Hepatocyte (in vitro differentiated cells): ENCODE results near the gene ZBTB37. TPM values are rescaled to one million over a fixed set of nuclear protein-coding genes. Genes with fewer than 3 reads are reported as not detected.

ENCODE experiments used
- DNase-seq: peaks from one replicate; pipeline ENCODE4 v3.0.0-alpha.2; 2016; ENCODE audit warnings: low spot score
- H2AFZ ChIP-seq: fragments of 200-600 bp; sonication (generic); 2 replicates; pipeline ENCODE4 v1.6.0; 2016; ENCODE audit warnings: antibody characterized with exemption, mild to moderate bottlenecking
- H3K27ac ChIP-seq: fragments of 200-600 bp; sonication (generic); 2 replicates; pipeline ENCODE4 v1.5.1; 2016; ENCODE audit warnings: mild to moderate bottlenecking
- H3K27me3 ChIP-seq: fragments of 200-600 bp; sonication (generic); 2 replicates; pipeline ENCODE4 v1.6.1; 2016
- H3K36me3 ChIP-seq: fragments of 200-600 bp; sonication (generic); replicated peaks from 2 replicates; pipeline ENCODE4 v1.5.1; 2016; ENCODE audit warnings: low read depth; ENCODE audit not compliant: insufficient read depth
- H3K4me1 ChIP-seq: fragments of 200-600 bp; sonication (generic); 2 replicates; pipeline ENCODE4 v1.5.1; 2016; ENCODE audit warnings: mild to moderate bottlenecking, moderate library complexity; ENCODE audit not compliant: insufficient read depth
- H3K4me2 ChIP-seq: fragments of 200-600 bp; sonication (generic); 2 replicates; pipeline ENCODE4 v1.6.0; 2016
- H3K4me3 ChIP-seq: fragments of 200-600 bp; sonication (generic); 2 replicates; pipeline ENCODE4 v1.5.1; 2016; ENCODE audit warnings: mild to moderate bottlenecking
- H3K79me2 ChIP-seq: fragments of 200-600 bp; sonication (generic); 2 replicates; pipeline ENCODE4 v1.6.0; 2017; ENCODE audit warnings: mild to moderate bottlenecking
- H3K9me2 ChIP-seq: fragments of 200-600 bp; sonication (generic); replicated peaks from 2 replicates; pipeline ENCODE4 v1.6.0; 2017; ENCODE audit warnings: mild to moderate bottlenecking; ENCODE audit not compliant: insufficient read depth
- H3K9me3 ChIP-seq: fragments of 200-600 bp; sonication (generic); 2 replicates; pipeline ENCODE4 v1.5.1; 2016; ENCODE audit warnings: low read depth, mild to moderate bottlenecking
- H4K20me1 ChIP-seq: fragments of 200-600 bp; sonication (generic); 2 replicates; pipeline ENCODE4 v1.6.0; 2016; ENCODE audit warnings: mild to moderate bottlenecking; ENCODE audit not compliant: insufficient read depth, poor library complexity, severe bottlenecking
- EZH2 ChIP-seq: fragments of 200-600 bp; sonication (generic); IDR thresholded peaks from 2 replicates; pipeline ENCODE4 v1.6.1; 2016; ENCODE audit warnings: antibody characterized with exemption, mild to moderate bottlenecking, borderline replicate concordance
- EZH2phosphoT487 ChIP-seq: fragments of 200-600 bp; sonication (generic); IDR thresholded peaks from one replicate; pipeline ENCODE4 v1.6.1; 2018; ENCODE audit warnings: antibody characterized with exemption, mild to moderate bottlenecking, low read depth, moderate library complexity; ENCODE audit not compliant: unreplicated experiment, severe bottlenecking
- WGBS: methylation state at CpG from one replicate; pipeline ENCODE4 v1.1.6; 2016; ENCODE audit warnings: low lambda C conversion rate; ENCODE audit errors: missing lambda C conversion rate; 5-methylcytosine and 5-hydroxymethylcytosine counted together
- polyA plus RNA-seq: library from polyadenylated mRNA; unstranded; fragments of >200 nt; fragmentation: Nextera tagmentation; extraction: Ambion mirVana; gene quantifications from 2 replicates; pipeline ENCODE4 v1.2.1, GENCODE V29; 2016
- total RNA-seq: library from RNA; depleted of rRNA; stranded (reverse); fragments of >200 nt; gene quantifications from 2 replicates; pipeline ENCODE4 v1.2.3, GENCODE V29; 2014
- TF ChIP-seq, protein P1 (sequence below): fragments of 200-600 bp; sonication (generic); IDR thresholded peaks from 2 replicates; pipeline ENCODE4 v1.5.1; 2016; ENCODE audit warnings: antibody characterized with exemption, mild to moderate bottlenecking; ENCODE audit not compliant: poor library complexity

The ZBTB37 gene
- total and polyA plus RNA-seq, 2 experiments from 2014 or later: 0.99 to 9.3 TPM

DNA sequence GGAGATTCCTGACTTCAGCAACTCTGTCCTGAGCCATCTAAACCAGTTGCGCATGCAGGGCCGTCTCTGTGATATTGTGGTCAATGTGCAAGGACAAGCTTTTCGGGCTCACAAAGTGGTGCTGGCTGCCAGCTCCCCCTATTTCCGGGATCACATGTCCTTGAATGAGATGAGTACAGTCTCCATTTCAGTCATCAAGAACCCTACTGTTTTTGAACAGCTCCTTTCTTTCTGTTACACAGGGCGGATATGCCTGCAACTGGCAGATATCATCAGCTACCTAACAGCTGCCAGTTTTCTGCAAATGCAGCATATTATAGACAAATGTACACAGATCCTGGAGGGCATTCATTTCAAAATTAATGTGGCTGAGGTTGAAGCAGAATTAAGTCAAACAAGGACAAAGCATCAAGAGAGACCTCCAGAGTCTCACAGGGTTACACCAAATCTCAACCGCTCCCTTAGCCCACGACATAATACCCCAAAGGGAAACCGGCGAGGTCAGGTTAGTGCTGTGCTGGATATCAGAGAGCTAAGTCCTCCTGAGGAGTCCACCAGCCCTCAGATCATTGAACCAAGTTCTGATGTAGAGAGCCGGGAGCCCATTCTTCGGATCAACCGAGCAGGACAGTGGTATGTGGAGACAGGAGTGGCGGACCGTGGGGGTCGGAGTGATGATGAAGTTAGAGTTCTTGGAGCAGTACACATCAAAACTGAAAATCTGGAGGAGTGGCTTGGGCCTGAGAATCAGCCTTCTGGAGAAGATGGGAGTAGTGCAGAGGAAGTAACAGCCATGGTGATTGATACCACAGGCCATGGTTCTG lies 2.3 kb downstream of the ZBTB37 start:
- H3K27ac ChIP-seq: no peak overlapping the region
- H3K4me3 ChIP-seq: no peak overlapping the region
- no peak for TF ChIP-seq EZH2phosphoT487
- no peak for TF ChIP-seq EZH2
- TF ChIP-seq, protein P1, sequence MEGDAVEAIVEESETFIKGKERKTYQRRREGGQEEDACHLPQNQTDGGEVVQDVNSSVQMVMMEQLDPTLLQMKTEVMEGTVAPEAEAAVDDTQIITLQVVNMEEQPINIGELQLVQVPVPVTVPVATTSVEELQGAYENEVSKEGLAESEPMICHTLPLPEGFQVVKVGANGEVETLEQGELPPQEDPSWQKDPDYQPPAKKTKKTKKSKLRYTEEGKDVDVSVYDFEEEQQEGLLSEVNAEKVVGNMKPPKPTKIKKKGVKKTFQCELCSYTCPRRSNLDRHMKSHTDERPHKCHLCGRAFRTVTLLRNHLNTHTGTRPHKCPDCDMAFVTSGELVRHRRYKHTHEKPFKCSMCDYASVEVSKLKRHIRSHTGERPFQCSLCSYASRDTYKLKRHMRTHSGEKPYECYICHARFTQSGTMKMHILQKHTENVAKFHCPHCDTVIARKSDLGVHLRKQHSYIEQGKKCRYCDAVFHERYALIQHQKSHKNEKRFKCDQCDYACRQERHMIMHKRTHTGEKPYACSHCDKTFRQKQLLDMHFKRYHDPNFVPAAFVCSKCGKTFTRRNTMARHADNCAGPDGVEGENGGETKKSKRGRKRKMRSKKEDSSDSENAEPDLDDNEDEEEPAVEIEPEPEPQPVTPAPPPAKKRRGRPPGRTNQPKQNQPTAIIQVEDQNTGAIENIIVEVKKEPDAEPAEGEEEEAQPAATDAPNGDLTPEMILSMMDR: no peak
- H3K9me2 ChIP-seq: no peaks in the 10 kb centered on the region
- H3K79me2 ChIP-seq: peaks cover 27% of the 10 kb centered on the region
- no peak for DNase-seq
- peaks cover 8% of the 10 kb centered on the region for H3K4me1 ChIP-seq
- H4K20me1 ChIP-seq: peaks cover 16% of the 10 kb centered on the region
- no peak overlapping the region for H2AFZ ChIP-seq
- H3K4me2 ChIP-seq: no peak overlapping the region
- 95% methylated on average over 15 of the region's 15 CpGs for WGBS
- H3K9me3 ChIP-seq: no peaks in the 10 kb centered on the region
- H3K27me3 ChIP-seq: no peaks in the 10 kb centered on the region
- H3K36me3 ChIP-seq: no peaks in the 10 kb centered on the region

DNA sequence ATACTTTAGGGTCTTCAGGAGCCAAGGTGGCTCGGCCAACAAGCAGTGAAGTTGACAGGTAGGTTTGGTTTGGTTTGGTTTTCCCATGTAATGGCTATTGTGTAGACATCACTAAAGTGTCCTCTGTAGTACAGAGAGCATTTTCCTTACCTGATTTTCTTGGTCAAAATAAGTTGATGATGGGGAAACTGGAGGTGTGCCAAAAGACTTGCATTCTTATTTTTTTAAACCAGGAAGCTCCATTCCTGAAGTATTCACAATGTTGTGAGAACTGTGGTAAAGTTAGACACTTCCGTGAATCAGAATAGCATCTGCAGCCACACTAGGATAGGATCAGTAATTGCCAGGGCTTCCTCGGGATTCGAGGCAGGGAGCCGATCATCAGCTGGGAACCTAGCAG lies 2.9 kb downstream of the ZBTB37 start:
- Histone ChIP-seq H3K4me1 (peaks cover 4% of the 10 kb centered on the region), H4K20me1 (peaks cover 10% of the 10 kb centered on the region), H3K4me2 (no peak overlapping the region), H3K79me2 (peaks cover 21% of the 10 kb centered on the region), H3K27me3 (no peaks in the 10 kb centered on the region), H3K4me3 (no peak overlapping the region), H3K9me3 (no peaks in the 10 kb centered on the region), H3K9me2 (no peaks in the 10 kb centered on the region), H3K27ac (no peak overlapping the region), H2AFZ (no peak overlapping the region), H3K36me3 (no peaks in the 10 kb centered on the region)
- no peak for DNase-seq
- TF ChIP-seq EZH2phosphoT487: no peak
- no peak for TF ChIP-seq EZH2
- TF ChIP-seq, protein P1: no peak
- WGBS: 83% methylated on average over 5 of the region's 5 CpGs

DNA sequence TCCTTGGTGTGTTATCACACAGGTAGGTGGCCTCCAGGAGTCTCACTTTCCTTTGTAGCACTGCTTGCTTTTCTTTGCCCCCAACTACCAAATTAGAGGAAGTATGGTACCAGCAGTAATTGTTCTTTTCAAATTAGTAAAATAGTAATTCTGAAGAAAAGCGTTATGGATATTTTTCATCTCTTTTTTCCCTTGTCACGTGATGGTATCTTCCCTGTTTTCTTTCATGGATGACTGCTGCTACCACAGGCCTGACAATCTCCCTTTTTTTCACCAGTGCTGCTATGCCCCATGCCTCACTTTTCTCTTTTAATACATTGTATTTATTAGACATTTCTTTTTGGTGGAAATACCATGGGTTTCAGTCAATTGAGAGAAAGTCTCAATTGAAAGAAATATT lies 3.3 kb downstream of the ZBTB37 start:
- Histone ChIP-seq H3K36me3 (no peaks in the 10 kb centered on the region), H3K4me1 (peaks cover 4% of the 10 kb centered on the region), H3K27ac (no peak overlapping the region), H3K4me3 (no peak overlapping the region), H2AFZ (no peak overlapping the region), H4K20me1 (peaks cover 6% of the 10 kb centered on the region), H3K9me3 (no peaks in the 10 kb centered on the region), H3K79me2 (peaks cover 16% of the 10 kb centered on the region), H3K9me2 (no peaks in the 10 kb centered on the region), H3K27me3 (no peaks in the 10 kb centered on the region), H3K4me2 (no peak overlapping the region)
- no peak for DNase-seq
- WGBS: 95% methylated on average over 2 of the region's 2 CpGs
- TF ChIP-seq EZH2: no peak
- TF ChIP-seq EZH2phosphoT487: no peak
- TF ChIP-seq, protein P1: no peak
